IMR-90 (cell line): ENCODE data around the gene DBX1. TPM values are rescaled to one million over a fixed set of nuclear protein-coding genes. Genes with fewer than 3 reads are reported as not detected.

Source experiments
- ATAC-seq: fragments of 200-7000 bp; cut with Tn5 transposase; 2 replicates; pipeline ENCODE4 v1.9.1; 2020; ENCODE audit warnings: low read depth, mild to moderate bottlenecking, moderate library complexity
- BruUV-seq: library from RNA; stranded (reverse); fragments of 400-500 nt; replicated peaks from 2 replicates; lab custom pipeline; 2021; lab: Mats Ljungman, UMichigan
- CTCF ChIA-PET: fragments of 300-600 bp; formaldehyde crosslinking; extraction: SDS; loops from one replicate; lab custom pipeline; 2021; ENCODE audit warnings: antibody characterized with exemption; lab: Yijun Ruan, JAX
- POLR2A ChIA-PET: fragments of 300-600 bp; sonication (Branson Sonifier 250); formaldehyde crosslinking; loops from one replicate; lab custom pipeline; 2022; ENCODE audit warnings: antibody characterized with exemption; ENCODE audit not compliant: unreplicated experiment; lab: Charles Lee
- DNase-seq: peaks from one replicate; pipeline ENCODE4 v3.0.0; 2013
- H2AFZ ChIP-seq: replicated peaks from 2 replicates; pipeline ENCODE3; 2013; ENCODE audit warnings: low read length, mild to moderate bottlenecking; ENCODE audit not compliant: poor library complexity
- H2AK5ac ChIP-seq: 2 replicates; pipeline ENCODE4 v1.6.1; 2013; ENCODE audit warnings: low read depth, low read length, inconsistent platforms
- H2AK9ac ChIP-seq: replicated peaks from 2 replicates; pipeline ENCODE3; 2013; ENCODE audit warnings: mild to moderate bottlenecking, low read depth, low read length, moderate library complexity; ENCODE audit not compliant: poor library complexity
- H2BK120ac ChIP-seq: 2 replicates; pipeline ENCODE4 v1.6.1; 2013; ENCODE audit warnings: low read depth, low read length, inconsistent platforms
- H2BK15ac ChIP-seq: 3 replicates; pipeline ENCODE4 v1.6.1; 2013; ENCODE audit warnings: low read depth, low read length, inconsistent platforms
- H2BK20ac ChIP-seq: 2 replicates; pipeline ENCODE4 v1.6.1; 2013; ENCODE audit warnings: low read depth, mild to moderate bottlenecking, inconsistent platforms, low read length, moderate library complexity
- H2BK5ac ChIP-seq: 2 replicates; pipeline ENCODE4 v1.6.1; 2013; ENCODE audit warnings: mild to moderate bottlenecking, low read depth, low read length, inconsistent platforms; ENCODE audit not compliant: poor library complexity, severe bottlenecking
- H3K14ac ChIP-seq: replicated peaks from 2 replicates; pipeline ENCODE4 v1.6.1; 2013; ENCODE audit warnings: low read depth, low read length, inconsistent platforms
- H3K18ac ChIP-seq: 2 replicates; pipeline ENCODE4 v1.6.1; 2013; ENCODE audit warnings: low read depth, low read length, control low read depth
- H3K23ac ChIP-seq: 2 replicates; pipeline ENCODE4 v1.6.1; 2013; ENCODE audit warnings: low read depth, low read length, inconsistent platforms
- H3K27ac ChIP-seq: 2 replicates; pipeline ENCODE4 v1.5.1; 2013; ENCODE audit warnings: mild to moderate bottlenecking, control low read depth, low read length; ENCODE audit not compliant: insufficient read depth
- H3K27me3 ChIP-seq: 2 replicates; pipeline ENCODE4 v1.6.1; 2013; ENCODE audit warnings: low read length; ENCODE audit not compliant: control insufficient read depth, insufficient read depth
- H3K36me3 ChIP-seq: 2 replicates; pipeline ENCODE4 v1.6.1; 2013; ENCODE audit warnings: low read length, mixed read lengths; ENCODE audit not compliant: control insufficient read depth, insufficient read depth
- H3K4ac ChIP-seq: 2 replicates; pipeline ENCODE4 v1.6.1; 2013; ENCODE audit warnings: low read depth, low read length, inconsistent platforms
- H3K4me1 ChIP-seq: 2 replicates; pipeline ENCODE4 v1.6.1; 2013; ENCODE audit warnings: low read length, mixed read lengths; ENCODE audit not compliant: control insufficient read depth, insufficient read depth
- H3K4me2 ChIP-seq: 2 replicates; pipeline ENCODE4 v1.6.1; 2013; ENCODE audit warnings: low read depth, mild to moderate bottlenecking, control low read depth, low read length, moderate library complexity
- H3K4me3 ChIP-seq: 2 replicates; pipeline ENCODE4 v1.5.1; 2013; ENCODE audit warnings: low read depth, mild to moderate bottlenecking, control low read depth, low read length, moderate library complexity; ENCODE audit not compliant: insufficient read depth
- H3K56ac ChIP-seq: 2 replicates; pipeline ENCODE4 v1.6.1; 2013; ENCODE audit warnings: low read length, inconsistent platforms; ENCODE audit not compliant: insufficient read depth; ENCODE audit errors: extremely low read depth
- H3K79me1 ChIP-seq, 2 experiments: 2 replicates each; pipeline ENCODE4 v1.6.1; 2013; ENCODE audit warnings: low read length in 2 of 2, inconsistent platforms in 1 of 2, low read depth in 1 of 2
- H3K9ac ChIP-seq: 2 replicates; pipeline ENCODE4 v1.6.1; 2013; ENCODE audit warnings: low read depth, low read length, control low read depth
- H3K9me1 ChIP-seq: 2 replicates; pipeline ENCODE4 v1.6.1; 2013; ENCODE audit warnings: low read length, inconsistent platforms; ENCODE audit not compliant: insufficient read depth
- H3K9me3 ChIP-seq: 2 replicates; pipeline ENCODE4 v1.6.1; 2013; ENCODE audit warnings: low read length; ENCODE audit not compliant: control insufficient read depth, insufficient read depth
- H4K20me1 ChIP-seq: 2 replicates; pipeline ENCODE4 v1.6.1; 2013; ENCODE audit warnings: low read length, inconsistent platforms; ENCODE audit not compliant: insufficient read depth
- H4K5ac ChIP-seq: 2 replicates; pipeline ENCODE4 v1.6.1; 2013; ENCODE audit warnings: mild to moderate bottlenecking, low read depth, low read length, control low read depth
- H4K8ac ChIP-seq, 2 experiments: 2 replicates each; pipeline ENCODE4 v1.6.1; 2013; ENCODE audit warnings: low read depth in 2 of 2, low read length in 2 of 2, control low read depth in 1 of 2, inconsistent platforms in 1 of 2
- H4K91ac ChIP-seq: 2 replicates; pipeline ENCODE4 v1.6.1; 2013; ENCODE audit warnings: low read depth, low read length, inconsistent platforms; ENCODE audit not compliant: insufficient read depth
- CTCF ChIP-seq: conservative IDR thresholded peaks from 2 replicates; pipeline ENCODE4 v1.5.1; 2012; ENCODE audit warnings: mild to moderate bottlenecking, low read depth, low read length, improper control_type of control experiment
- ELK1 ChIP-seq: fragments of 150-350 bp; IDR thresholded peaks from 2 replicates; pipeline ENCODE4 v1.6.1; 2016; ENCODE audit warnings: low read depth, mild to moderate bottlenecking, low read length, moderate library complexity, borderline replicate concordance
- MAZ ChIP-seq: IDR thresholded peaks from 2 replicates; pipeline ENCODE4 v1.6.1; 2012; ENCODE audit warnings: low read depth, mild to moderate bottlenecking, low read length, improper control_type of control experiment, moderate library complexity, borderline replicate concordance
- RAD21 ChIP-seq: IDR thresholded peaks from 2 replicates; pipeline ENCODE4 v1.6.1; 2012; ENCODE audit warnings: low read length, improper control_type of control experiment
- SMC3 ChIP-seq: fragments of 150-350 bp; IDR thresholded peaks from 2 replicates; pipeline ENCODE4 v1.6.1; 2016; ENCODE audit warnings: low read depth, mild to moderate bottlenecking, antibody characterized with exemption, low read length, moderate library complexity
- WGBS, 2 experiments: methylation state at CpG; one replicate each; pipeline versions ENCODE4 v1.1.5 to v1.1.7; 2013; ENCODE audit warnings: missing lambda C conversion rate in 2 of 2; ENCODE audit not compliant: insufficient read length in 1 of 2; ENCODE audit errors: extremely low coverage in 2 of 2; 5-methylcytosine and 5-hydroxymethylcytosine counted together
- dilution Hi-C: fragments of 300-500 bp; cut with HindIII; formaldehyde crosslinking; loops from one replicate; pipeline ENCODE4 v1.14.3; 2018; ENCODE audit warnings: low sequenced_read_pairs; ENCODE audit not compliant: unreplicated experiment
- in situ Hi-C: fragments of 300-500 bp; cut with MboI; formaldehyde crosslinking; loops from 3 replicates; pipeline ENCODE4 v1.14.3; 2019; ENCODE audit warnings: low sequenced_read_pairs, inconsistent platforms, mixed read lengths
- intact Hi-C: fragments of 100-400 bp; cut with micrococcal nuclease; formaldehyde crosslinking; loops from 2 replicates; pipeline ENCODE4 v1.10.0; 2022
- polyA plus RNA-seq, 3 experiments: library from polyadenylated mRNA; depleted of rRNA; stranded (reverse); fragments of >200 nt; gene quantifications; 2 replicates each; pipeline ENCODE4 v1.2.3, GENCODE V29; 2012; ENCODE audit warnings: low replicate concordance in 1 of 3
- total RNA-seq: library from RNA; depleted of rRNA; stranded (reverse); fragments of >200 nt; gene quantifications from 2 replicates; pipeline ENCODE4 v1.2.3, GENCODE V29; 2012

DBX1 gene
- total and polyA plus RNA-seq, 2 of the 4 experiments (the other 2 are of a cell fraction), result not detected

DNA sequence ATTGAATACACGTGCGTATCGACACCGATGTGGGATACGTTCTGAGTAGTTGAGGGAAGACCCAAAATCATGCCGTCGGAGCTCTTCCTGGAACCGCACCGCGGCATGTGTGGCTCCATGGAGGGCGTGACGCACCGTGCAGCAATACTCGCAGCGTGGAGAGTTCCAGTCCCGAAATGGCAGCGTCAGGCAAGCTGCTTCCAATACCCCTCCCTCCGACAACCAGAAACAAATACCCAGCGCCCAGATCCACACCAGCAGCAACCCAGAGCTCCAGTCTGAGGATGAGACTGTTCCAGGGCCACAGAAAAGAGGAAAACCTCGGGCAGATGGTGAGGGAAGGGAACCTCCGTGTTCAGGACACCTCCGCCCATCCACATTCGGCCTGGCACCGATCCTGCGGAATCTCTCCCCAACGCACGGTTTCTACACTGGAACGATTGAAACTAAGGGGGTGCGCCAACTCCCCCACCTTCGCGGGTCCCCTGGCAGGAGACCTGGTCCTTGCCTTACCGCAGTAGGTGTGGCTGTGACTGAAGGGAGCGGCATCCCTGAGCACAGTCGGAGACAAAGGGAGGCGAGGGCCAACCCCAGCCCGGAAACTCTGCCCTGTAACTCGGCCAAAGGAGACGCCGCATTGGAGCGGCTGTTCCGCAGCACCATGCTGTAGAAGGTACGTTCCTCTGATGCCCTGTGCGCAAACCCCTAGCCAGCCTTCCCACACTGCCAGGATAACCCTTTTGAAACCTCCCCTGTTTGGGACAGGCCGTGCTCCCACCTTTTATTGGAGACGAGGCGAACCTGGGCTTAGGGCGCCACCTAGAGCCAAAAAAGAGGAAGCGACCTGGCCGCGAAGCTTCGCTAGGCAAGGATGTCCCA lies 28.2 kb downstream of the DBX1 start:
- Histone ChIP-seq H3K18ac (peak overlapping the region; percentile 0; the same call in 1 of the 2 replicates), H3K14ac (peak overlapping the region; percentile 53), H3K36me3 (no peaks in the 10 kb centered on the region), H3K4me1 (no peaks in the 10 kb centered on the region), H3K56ac (no peak overlapping the region), H2BK5ac (no peak overlapping the region), H4K91ac (peak overlapping the region; percentile 76; the same call in 1 of the 2 replicates), H3K9me3 (no peaks in the 10 kb centered on the region), H2BK20ac (no peak overlapping the region), H4K5ac (peak overlapping the region; percentile 32; the same call in 1 of the 2 replicates), H2BK15ac (peak overlapping the region; percentile 7; the same call in 1 of the 3 replicates), H3K79me1 (no peaks in the 10 kb centered on the region), H3K9ac (peak overlapping the region; percentile 26; the same call in 1 of the 2 replicates), H2BK120ac (peak overlapping the region; percentile 47), H3K4me2 (peak overlapping the region; percentile 93), H3K27me3 (peaks cover 2% of the 10 kb centered on the region; the same call in 1 of the 2 replicates), H3K4ac (peak overlapping the region; percentile 71), H3K4me3 (peak overlapping the region; percentile 51), H2AK5ac (no peak overlapping the region), H3K9me1 (no peaks in the 10 kb centered on the region), H2AK9ac (peak overlapping the region; percentile 93), H4K20me1 (no peaks in the 10 kb centered on the region), H3K23ac (peak overlapping the region; percentile 60; the same call in 1 of the 2 replicates), H3K27ac (no peak overlapping the region), H2AFZ (peak overlapping the region; percentile 96), H4K8ac (peak overlapping the region in 1 of 2 experiments; percentile 66; a peak in 1 of 4 replicates)
- in situ Hi-C loops, result loop anchor here (5.0 to 25.0 kb wide), 2 partner anchors 565 to 820 kb away; no protein-coding TSS in a partner anchor
- CTCF ChIA-PET, result interaction anchor here (0.6 to 3.0 kb wide), 15 partner anchors 10 to 572 kb away, joined by 3 to 23 read pairs (median 3); no protein-coding TSS in a partner anchor
- no TSS peak for BruUV-seq
- 27% methylated on average over 17 of the region's 51 CpGs; no CpG with 5 or more reads in 1 of the 2 experiments for WGBS, 2 experiments
- ATAC-seq (peak; percentile 80), DNase-seq (peak; percentile 55)
- TF ChIP-seq MAZ (no peak), RAD21 (peak; percentile 89), ELK1 (no peak), SMC3 (peak; percentile 72), CTCF (peak; percentile 93)
- dilution Hi-C loops, result no loop called here
- POLR2A ChIA-PET, result no interaction called here
- intact Hi-C loops, result loop anchor here (1.0 to 10.0 kb wide), 6 partner anchors 181 to 575 kb away; no protein-coding TSS in a partner anchor
